ENCODE data around the gene CDC27.
A peak's percentile ranks its signal among the peaks of the same experiment; 100 is the strongest.
"Not testable (repeated sequence)": the region's sequence is repeated elsewhere in the genome, so short reads cannot be mapped to it uniquely, and the experiment has no call there.

Gene CDC27

GRCh38 chr17:47218896-47219430, 29.9 kb upstream of the CDC27 start:
- no peak for DNase-seq

- DNase-seq: not testable (repeated sequence)
These were observed 28.2 kb upstream of the CDC27 start for GRCh38 chr17:47217279-47217678.

- not testable (repeated sequence) for DNase-seq
These were observed 27.7 kb upstream of the CDC27 start for GRCh38 chr17:47216821-47217220.

- no peak for DNase-seq
These were observed 25.8 kb upstream of the CDC27 start for GRCh38 chr17:47214931-47215330.

DNA sequence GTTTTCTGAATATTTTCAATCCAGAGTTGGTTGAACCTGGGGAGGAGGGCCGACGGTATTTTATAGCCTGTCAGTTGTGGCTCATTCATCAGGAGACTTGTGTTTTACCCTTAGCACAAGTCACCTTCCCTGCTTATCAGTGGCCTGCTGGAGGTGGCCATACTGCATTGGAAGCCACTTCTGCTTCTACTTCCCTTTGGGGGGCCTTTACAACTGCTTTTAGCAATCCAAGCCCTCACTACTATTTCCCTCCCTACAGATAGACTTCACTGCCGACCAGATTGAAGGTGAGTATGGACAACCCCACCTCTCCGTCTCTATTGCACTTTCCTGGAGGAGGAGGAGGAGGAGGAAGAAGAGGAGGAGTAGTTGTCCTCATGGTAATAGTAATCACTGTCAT, 24.4 kb upstream of the CDC27 start:
- no peak for DNase-seq

DNA sequence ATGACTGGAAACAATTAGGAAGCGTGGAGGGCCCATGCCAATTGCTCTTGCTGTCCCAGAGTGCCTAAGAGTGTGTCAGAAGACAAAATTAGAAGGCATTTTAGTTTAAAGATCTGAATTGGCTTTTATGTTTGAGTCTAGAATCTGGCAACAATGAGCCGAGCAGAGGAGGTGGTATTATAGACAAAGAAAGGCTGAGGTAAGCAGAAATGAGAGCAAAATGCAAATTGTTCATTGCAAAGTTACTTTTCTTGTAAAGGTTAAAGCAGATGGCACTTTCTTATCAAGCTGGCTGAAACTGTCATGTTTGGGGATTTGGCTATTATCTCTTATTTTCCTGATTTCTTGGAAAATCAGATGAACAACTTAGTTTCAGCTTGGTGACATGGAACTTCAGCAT, 23.4 kb upstream of the CDC27 start:
- DNase-seq: no peak

DNA sequence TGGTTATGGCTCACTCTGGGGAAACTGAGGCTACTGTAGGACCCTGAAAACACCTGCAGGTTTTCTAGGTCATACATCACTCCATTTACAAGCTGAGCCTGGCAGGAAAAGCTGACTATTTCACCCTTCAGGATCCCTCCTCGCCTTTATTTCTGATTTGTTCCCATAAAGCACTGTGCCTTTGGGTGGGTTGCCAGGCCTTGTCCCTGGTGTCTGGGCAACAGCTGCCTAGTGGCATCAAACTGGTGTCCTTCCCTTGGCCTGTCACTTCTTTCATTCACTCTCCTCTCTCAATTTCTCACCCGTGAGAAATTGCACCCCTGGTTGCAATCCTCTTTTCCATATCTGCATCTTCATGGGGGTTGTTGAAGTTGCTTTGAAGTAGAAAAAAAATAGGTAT, 21.7 kb upstream of the CDC27 start:
- no peak for DNase-seq

DNA sequence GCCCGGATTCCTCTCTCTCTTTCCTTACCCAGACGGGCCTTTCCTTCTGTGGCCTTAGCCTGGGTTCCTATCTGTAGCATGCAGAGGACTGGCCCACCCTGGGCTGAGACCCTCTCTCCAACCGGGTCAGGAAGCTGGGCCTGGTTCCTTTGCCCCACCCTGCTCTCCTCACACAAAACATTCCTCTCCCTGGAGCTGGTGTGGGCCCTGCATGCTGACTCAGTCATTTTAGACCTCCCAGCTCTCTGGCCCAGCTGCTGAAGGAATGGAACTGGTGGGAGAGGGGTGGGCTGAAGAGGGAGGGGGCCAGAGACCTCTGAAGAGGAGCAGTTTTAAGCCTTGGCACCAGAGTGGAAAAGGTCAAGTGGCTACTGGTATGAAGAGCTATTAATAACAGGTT, 21.0 kb upstream of the CDC27 start:
- DNase-seq: no peak

GRCh38 chr17:47209499-47209898, 20.4 kb upstream of the CDC27 start:
- no peak for DNase-seq

- DNase-seq: no peak
These were observed 19.8 kb upstream of the CDC27 start, which contains the start of gene MYL4 for GRCh38 chr17:47208744-47209488. TSS of gene MYL4 (plus strand) at chr17:47209348. CDS start at chr17:47209423, 75 bp downstream.

GRCh38 chr17:47207143-47208067, 18.3 kb upstream of the CDC27 start:
- no peak for DNase-seq

DNA sequence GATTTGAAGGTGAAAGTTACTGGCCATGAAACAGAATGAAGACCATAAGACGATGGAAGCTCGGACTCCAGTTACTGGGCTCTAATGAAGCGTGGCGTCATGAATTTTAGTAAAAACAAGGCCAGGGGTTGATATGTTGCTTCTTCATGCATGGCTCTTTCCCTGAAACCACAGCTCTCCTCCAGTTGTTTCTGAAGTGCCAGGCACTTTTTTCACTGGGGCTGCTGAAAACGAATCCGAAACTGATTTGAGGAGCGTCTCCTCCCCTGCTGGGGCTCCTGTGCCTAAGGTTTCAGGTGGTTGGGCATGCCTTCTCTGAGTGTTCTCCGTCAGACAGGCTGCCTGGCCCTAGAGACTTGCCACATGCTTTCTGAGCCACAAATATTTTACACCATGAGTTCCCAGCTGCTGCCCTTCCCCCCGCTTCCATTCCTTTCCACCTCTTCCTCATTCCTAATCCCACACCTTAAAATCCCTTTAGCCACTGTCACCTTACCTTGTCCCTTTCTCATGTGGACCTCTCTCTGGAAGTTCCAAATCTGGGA, 16.4 kb upstream of the CDC27 start:
- peak; percentile 67 for DNase-seq

DNA sequence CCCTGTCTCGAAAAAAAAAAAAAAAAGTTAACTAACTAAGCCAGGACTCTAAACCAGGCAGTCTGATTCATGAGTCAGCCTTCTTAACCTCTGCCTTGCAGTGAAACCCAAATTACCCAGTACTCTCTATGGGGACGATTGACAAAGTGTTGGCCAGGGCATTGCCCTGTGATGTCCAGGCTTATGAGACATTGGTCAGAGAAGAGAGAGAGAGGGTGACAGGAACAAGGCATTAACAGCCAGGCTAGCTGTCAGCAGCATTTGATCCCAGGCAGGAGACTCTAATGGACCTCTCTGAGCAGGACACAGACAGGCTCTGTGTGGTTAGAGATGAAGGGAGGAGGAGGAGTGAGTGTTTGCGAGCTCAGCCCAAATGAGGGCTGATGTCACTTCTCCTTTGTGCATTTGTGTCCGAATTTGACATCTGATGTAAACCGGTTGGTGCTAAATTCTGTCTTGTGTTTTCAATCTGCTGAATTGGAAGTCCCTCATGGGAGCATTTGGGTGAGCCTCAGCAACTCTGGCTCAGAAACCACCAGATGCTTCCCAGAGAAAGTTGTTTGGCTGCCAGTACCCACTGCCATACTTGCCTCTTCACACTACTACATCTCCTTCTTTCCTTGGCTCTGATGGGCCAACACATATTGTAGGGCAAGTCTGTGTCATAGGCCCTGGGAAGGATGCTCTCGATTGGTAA, 15.8 kb upstream of the CDC27 start:
- DNase-seq: no peak

DNA sequence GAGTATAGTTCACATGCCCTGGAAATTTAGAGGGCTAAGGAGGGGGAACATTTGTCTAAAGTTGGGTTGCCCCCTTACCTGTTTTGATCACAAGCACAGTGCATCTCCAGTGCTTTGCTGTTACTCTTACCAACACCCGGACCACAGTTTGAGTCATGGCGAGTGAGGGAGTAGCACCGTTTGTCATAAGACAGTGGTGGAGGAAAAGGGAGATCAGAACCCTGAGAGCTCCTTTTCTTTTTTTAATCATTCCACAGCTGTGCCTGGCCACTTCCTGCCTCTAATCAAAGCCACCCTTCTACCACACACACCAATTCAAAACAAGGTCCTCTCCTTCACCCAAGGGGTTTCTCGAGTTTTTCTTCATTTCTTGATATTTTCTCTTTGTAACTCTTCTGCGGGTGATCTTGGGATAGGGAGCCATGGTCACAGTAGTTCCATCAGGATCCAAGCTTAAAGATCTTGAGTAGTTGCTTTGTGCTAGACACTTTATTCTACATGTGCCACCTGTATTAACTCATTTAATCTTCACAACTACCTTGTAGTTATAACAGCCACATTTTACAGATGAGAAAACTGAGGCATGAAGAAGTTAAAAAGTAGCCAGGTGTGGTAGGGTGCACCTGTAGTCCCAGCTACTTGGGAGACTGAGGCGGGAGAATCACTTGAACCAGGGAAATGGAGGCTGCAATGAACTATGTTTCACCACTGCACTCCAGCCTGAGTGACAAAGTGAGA, 15.1 kb upstream of the CDC27 start:
- DNase-seq: no peak

GRCh38 chr17:47201166-47201565, 12.1 kb upstream of the CDC27 start:
- DNase-seq: no peak

GRCh38 chr17:47200325-47200664, 11.2 kb upstream of the CDC27 start:
- DNase-seq: no peak

DNA sequence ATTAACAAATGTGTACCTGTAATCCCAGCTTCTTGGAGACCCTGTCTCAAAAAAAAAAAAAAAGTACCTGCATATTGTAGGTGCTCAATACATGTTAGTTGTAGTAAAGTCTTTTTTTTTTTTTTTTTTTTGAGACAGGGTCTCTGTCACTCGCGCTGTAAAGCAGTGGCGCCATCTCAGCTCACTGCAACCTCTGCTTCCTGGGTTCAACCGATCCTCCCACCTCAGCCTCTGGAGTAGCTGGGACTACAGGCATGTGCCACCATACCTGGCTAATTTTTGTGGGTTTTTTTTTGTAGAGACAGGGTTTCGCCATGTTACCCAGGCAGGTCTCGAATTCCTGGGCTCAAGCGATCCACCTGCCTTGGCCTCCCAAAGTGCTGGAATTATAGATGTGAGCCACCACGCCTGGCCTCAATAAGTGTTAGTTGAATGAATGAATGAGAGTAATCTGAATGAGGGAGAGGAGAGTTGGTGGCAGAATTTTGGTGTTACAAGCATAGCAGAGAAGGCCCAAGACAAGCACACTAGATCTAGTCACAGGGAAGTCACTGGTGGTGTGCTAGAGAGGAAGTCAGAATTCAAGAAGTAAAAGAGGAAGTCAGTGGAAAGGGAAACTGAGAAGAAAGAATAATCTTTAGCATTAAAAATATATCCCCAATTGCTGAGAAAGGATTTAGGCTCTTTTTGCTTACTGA, 10.7 kb upstream of the CDC27 start:
- no peak for DNase-seq

DNA sequence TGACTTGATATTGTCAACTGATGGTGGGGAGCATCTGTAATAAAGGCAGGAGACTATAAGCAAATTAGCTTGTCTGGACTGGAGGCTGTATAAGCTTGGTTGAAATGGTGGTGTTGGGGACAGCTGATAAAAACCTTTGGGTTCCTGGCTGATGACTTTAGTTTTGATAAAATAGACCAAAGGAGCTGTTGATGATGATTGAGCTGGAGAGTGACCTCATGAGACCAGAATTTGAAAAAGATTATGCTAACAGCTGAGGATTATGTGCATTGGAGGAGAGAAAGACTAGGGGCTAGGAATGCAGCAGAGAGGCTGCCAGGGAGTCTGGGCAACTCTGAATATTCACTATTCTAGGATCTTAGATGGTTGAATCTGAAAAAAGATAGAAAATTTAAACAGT, 8.7 kb upstream of the CDC27 start:
- DNase-seq: no peak

- DNase-seq: no peak
These were observed 4.9 kb upstream of the CDC27 start for GRCh38 chr17:47193931-47194511.

DNA sequence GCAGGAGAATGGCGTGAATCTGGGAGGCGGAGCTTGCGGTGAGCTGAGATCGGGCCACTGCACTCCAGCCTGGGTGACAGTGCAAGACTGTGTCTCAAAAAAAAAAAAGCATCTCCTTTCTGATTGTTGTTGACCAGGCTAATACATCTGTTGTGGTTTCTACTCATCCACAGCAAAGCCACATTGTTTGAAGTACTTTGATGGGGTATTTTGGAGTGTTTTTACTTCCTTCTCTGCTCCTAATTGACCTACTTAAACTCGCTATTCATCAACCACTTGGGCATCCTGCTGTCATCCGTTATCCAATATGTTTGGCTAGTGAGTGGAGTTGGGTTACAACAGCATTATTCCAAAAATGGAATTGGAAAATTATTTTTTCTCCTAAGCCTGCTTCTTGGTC, 3.5 kb upstream of the CDC27 start:
- no peak for DNase-seq

GRCh38 chr17:47190770-47191169, 1.7 kb upstream of the CDC27 start:
- no peak for DNase-seq
